HEK293 (cell line): ENCODE results near the gene CDIPT.

Experiments
- CTCF ChIA-PET: fragments of 350-600 bp; formaldehyde crosslinking; extraction: SDS; loops from one replicate; lab custom pipeline; 2021; ENCODE audit warnings: antibody characterized with exemption; lab: Yijun Ruan, JAX
- POLR2A ChIA-PET: fragments of 300-600 bp; formaldehyde crosslinking; extraction: SDS; loops from one replicate; lab custom pipeline; 2020; ENCODE audit warnings: antibody characterized with exemption, inconsistent platforms; lab: Yijun Ruan, JAX
- H3K27ac ChIP-seq: fragments of 200-500 bp; sonication (Bioruptor generic); 2 replicates; pipeline ENCODE4 v1.5.1; 2014; ENCODE audit warnings: low read depth, low read length, control low read depth, inconsistent platforms; ENCODE audit errors: extremely low read depth
- H3K36me3 ChIP-seq, 2 experiments: fragments of 200-500 bp in 1 of 2; sonication (Bioruptor generic) in 1 of 2; 1 replicate in 1 of 2; 2 replicates in 1 of 2; pipeline ENCODE4 v1.5.1; 2014 to 2017; ENCODE audit warnings: inconsistent platforms in 2 of 2, low read length in 2 of 2; ENCODE audit not compliant: control insufficient read depth in 2 of 2, insufficient read depth in 1 of 2
- H3K4me1 ChIP-seq: fragments of 200-500 bp; sonication (Bioruptor generic); 2 replicates; pipeline ENCODE4 v1.5.1; 2014; ENCODE audit warnings: mild to moderate bottlenecking, low read length, inconsistent platforms; ENCODE audit not compliant: control insufficient read depth, insufficient read depth
- H3K4me3 ChIP-seq: 2 replicates; pipeline ENCODE4 v1.5.1; 2011; ENCODE audit warnings: low read depth, mild to moderate bottlenecking, control low read depth, low read length, moderate library complexity
- H3K9me3 ChIP-seq: fragments of 200-500 bp; sonication (Bioruptor generic); 2 replicates; pipeline ENCODE4 v1.5.1; 2014; ENCODE audit warnings: low read depth, low read length, inconsistent platforms; ENCODE audit not compliant: control insufficient read depth, insufficient read depth
- BCL11A ChIP-seq: fragments of 450-650 bp; formaldehyde crosslinking; IDR thresholded peaks from 2 replicates; pipeline ENCODE4 v1.5.1; 2016; ENCODE audit warnings: low read depth, missing biosample characterization, missing genetic modification characterization
- EGR2 ChIP-seq: fragments of 450-650 bp; formaldehyde crosslinking; IDR thresholded peaks from 2 replicates; pipeline ENCODE4 v1.5.1; 2016; ENCODE audit warnings: low read depth, missing biosample characterization, missing genetic modification characterization
- MEIS1 ChIP-seq: sonication (generic); formaldehyde crosslinking; IDR thresholded peaks from 2 replicates; pipeline ENCODE4 v1.8.1; 2022; ENCODE audit warnings: missing genetic modification reagents, mild to moderate bottlenecking, borderline replicate concordance
- OVOL3 ChIP-seq: fragments of 450-650 bp; formaldehyde crosslinking; IDR thresholded peaks from 2 replicates; pipeline ENCODE4 v1.5.1; 2016; ENCODE audit warnings: missing biosample characterization, missing genetic modification characterization
- ZFP37 ChIP-seq: fragments of 450-650 bp; formaldehyde crosslinking; IDR thresholded peaks from 2 replicates; pipeline ENCODE4 v1.5.1; 2016; ENCODE audit warnings: missing biosample characterization, missing genetic modification characterization
- ZNF138 ChIP-seq: fragments of 450-650 bp; formaldehyde crosslinking; IDR thresholded peaks from 2 replicates; pipeline ENCODE4 v1.5.1; 2016; ENCODE audit warnings: missing biosample characterization, missing genetic modification characterization, borderline replicate concordance
- ZNF16 ChIP-seq: fragments of 450-650 bp; formaldehyde crosslinking; IDR thresholded peaks from 2 replicates; pipeline ENCODE4 v1.5.1; 2016; ENCODE audit warnings: low read depth, missing biosample characterization, missing genetic modification characterization
- ZNF223 ChIP-seq: fragments of 450-650 bp; formaldehyde crosslinking; IDR thresholded peaks from 2 replicates; pipeline ENCODE4 v1.5.1; 2016; ENCODE audit warnings: missing biosample characterization, missing genetic modification characterization
- ZNF24 ChIP-seq: fragments of 450-650 bp; formaldehyde crosslinking; IDR thresholded peaks from 2 replicates; pipeline ENCODE4 v1.5.1; 2016; ENCODE audit warnings: missing biosample characterization, missing genetic modification characterization
- ZNF350 ChIP-seq: fragments of 450-650 bp; formaldehyde crosslinking; IDR thresholded peaks from 2 replicates; pipeline ENCODE4 v1.5.0; 2017; ENCODE audit warnings: missing biosample characterization, mild to moderate bottlenecking, missing genetic modification characterization
- ZNF549 ChIP-seq: fragments of 450-650 bp; IDR thresholded peaks from 2 replicates; pipeline ENCODE4 v1.5.1; 2018; ENCODE audit warnings: missing biosample characterization, missing genetic modification characterization, mild to moderate bottlenecking, inconsistent platforms, moderate library complexity
- ZNF677 ChIP-seq: fragments of 450-650 bp; IDR thresholded peaks from 2 replicates; pipeline ENCODE4 v1.5.0; 2018; ENCODE audit warnings: missing biosample characterization, mild to moderate bottlenecking, missing genetic modification characterization, moderate library complexity
- ZSCAN23 ChIP-seq: fragments of 450-650 bp; formaldehyde crosslinking; IDR thresholded peaks from 2 replicates; pipeline ENCODE4 v1.5.1; 2016; ENCODE audit warnings: missing biosample characterization, missing genetic modification characterization
- TF ChIP-seq, protein P1 (sequence below): fragments of 450-650 bp; formaldehyde crosslinking; IDR thresholded peaks from 2 replicates; pipeline ENCODE4 v1.5.1; 2016; ENCODE audit warnings: missing biosample characterization, missing genetic modification characterization
- TF ChIP-seq, protein P2 (sequence below): fragments of 450-650 bp; formaldehyde crosslinking; IDR thresholded peaks from 2 replicates; pipeline ENCODE4 v1.5.1; 2016; ENCODE audit warnings: missing biosample characterization, missing genetic modification characterization
- TF ChIP-seq, protein P3 (sequence below): fragments of 450-650 bp; formaldehyde crosslinking; IDR thresholded peaks from 2 replicates; pipeline ENCODE4 v1.5.1; 2016; ENCODE audit warnings: missing biosample characterization, missing genetic modification characterization
- TF ChIP-seq, protein P4 (sequence below): fragments of 450-650 bp; formaldehyde crosslinking; IDR thresholded peaks from 2 replicates; pipeline ENCODE4 v1.5.1; 2016; ENCODE audit warnings: missing biosample characterization, missing genetic modification characterization, low read depth
- TF ChIP-seq, protein P5 (sequence below): fragments of 450-650 bp; formaldehyde crosslinking; IDR thresholded peaks from 2 replicates; pipeline ENCODE4 v1.5.1; 2017; ENCODE audit warnings: missing biosample characterization, missing genetic modification characterization
- TF ChIP-seq, protein P6 (sequence below): fragments of 450-650 bp; IDR thresholded peaks from 2 replicates; pipeline ENCODE4 v1.5.1; 2018; ENCODE audit warnings: missing biosample characterization, missing genetic modification characterization
- TF ChIP-seq, protein P7 (sequence below): fragments of 450-650 bp; formaldehyde crosslinking; conservative IDR thresholded peaks from 2 replicates; pipeline ENCODE4 v1.5.1; 2016; ENCODE audit warnings: low read depth, missing biosample characterization, missing genetic modification characterization

The CDIPT gene

DNA sequence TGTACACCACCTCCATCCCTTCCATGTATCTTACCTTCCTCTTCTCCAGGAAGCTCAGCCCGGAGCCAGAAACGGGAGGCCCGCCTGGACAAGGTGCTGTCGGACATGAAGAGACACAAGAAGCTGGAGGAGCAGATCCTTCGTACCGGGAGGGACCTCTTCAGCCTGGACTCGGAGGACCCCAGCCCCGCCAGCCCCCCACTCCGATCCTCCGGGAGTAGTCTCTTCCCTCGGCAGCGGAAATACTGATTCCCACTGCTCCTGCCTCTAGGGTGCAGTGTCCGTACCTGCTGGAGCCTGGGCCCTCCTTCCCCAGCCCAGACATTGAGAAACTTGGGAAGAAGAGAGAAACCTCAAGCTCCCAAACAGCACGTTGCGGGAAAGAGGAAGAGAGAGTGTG is 43.5 kb downstream of the CDIPT start:
- CTCF ChIA-PET = interaction anchor here (0.6 to 7.2 kb wide), 9 partner anchors 11 to 1166 kb away, joined by 3 to 74 read pairs (median 4); partner anchors contain the start of gene HSD3B7
- H3K4me1 ChIP-seq = peaks cover 19% of the 10 kb centered on the region

More for the DNA sequence above, 43.5 kb downstream of the CDIPT start:
- Histone ChIP-seq H3K9me3 (no peaks in the 10 kb centered on the region), H3K36me3 (peaks cover 24 to 35% of the 10 kb centered on the region in 2 experiments), H3K27ac (no peak overlapping the region), H3K4me3 (no peak overlapping the region)
- POLR2A ChIA-PET = interaction anchor here (0.6 to 7.5 kb wide), 10 partner anchors 9 to 202 kb away, joined by 3 to 106 read pairs (median 6); partner anchors contain the start of genes ASPHD1, HIRIP3, MAZ and SEZ6L2
- TF ChIP-seq, protein P1, sequence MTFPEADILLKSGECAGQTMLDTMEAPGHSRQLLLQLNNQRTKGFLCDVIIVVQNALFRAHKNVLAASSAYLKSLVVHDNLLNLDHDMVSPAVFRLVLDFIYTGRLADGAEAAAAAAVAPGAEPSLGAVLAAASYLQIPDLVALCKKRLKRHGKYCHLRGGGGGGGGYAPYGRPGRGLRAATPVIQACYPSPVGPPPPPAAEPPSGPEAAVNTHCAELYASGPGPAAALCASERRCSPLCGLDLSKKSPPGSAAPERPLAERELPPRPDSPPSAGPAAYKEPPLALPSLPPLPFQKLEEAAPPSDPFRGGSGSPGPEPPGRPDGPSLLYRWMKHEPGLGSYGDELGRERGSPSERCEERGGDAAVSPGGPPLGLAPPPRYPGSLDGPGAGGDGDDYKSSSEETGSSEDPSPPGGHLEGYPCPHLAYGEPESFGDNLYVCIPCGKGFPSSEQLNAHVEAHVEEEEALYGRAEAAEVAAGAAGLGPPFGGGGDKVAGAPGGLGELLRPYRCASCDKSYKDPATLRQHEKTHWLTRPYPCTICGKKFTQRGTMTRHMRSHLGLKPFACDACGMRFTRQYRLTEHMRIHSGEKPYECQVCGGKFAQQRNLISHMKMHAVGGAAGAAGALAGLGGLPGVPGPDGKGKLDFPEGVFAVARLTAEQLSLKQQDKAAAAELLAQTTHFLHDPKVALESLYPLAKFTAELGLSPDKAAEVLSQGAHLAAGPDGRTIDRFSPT (tag by site-specific recombination) = no peak
- TF ChIP-seq, protein P2, sequence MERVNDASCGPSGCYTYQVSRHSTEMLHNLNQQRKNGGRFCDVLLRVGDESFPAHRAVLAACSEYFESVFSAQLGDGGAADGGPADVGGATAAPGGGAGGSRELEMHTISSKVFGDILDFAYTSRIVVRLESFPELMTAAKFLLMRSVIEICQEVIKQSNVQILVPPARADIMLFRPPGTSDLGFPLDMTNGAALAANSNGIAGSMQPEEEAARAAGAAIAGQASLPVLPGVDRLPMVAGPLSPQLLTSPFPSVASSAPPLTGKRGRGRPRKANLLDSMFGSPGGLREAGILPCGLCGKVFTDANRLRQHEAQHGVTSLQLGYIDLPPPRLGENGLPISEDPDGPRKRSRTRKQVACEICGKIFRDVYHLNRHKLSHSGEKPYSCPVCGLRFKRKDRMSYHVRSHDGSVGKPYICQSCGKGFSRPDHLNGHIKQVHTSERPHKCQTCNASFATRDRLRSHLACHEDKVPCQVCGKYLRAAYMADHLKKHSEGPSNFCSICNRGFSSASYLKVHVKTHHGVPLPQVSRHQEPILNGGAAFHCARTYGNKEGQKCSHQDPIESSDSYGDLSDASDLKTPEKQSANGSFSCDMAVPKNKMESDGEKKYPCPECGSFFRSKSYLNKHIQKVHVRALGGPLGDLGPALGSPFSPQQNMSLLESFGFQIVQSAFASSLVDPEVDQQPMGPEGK (tag by site-specific recombination) = no peak
- TF ChIP-seq ZNF223 (tag by site-specific recombination) (no peak), ZSCAN23 (tag by site-specific recombination) (no peak), EGR2 (tag by site-specific recombination) (no peak), OVOL3 (tag by site-specific recombination) (no peak), ZNF549 (tag by site-specific recombination) (no peak), ZNF138 (no peak), ZNF677 (tag by site-specific recombination) (no peak), ZFP37 (tag by site-specific recombination) (no peak), ZNF350 (tag by site-specific recombination) (no peak), ZNF24 (tag by site-specific recombination) (no peak), BCL11A (no peak), ZNF16 (no peak), MEIS1 (CRISPR knock-in tag) (no peak)
- TF ChIP-seq, protein P3, sequence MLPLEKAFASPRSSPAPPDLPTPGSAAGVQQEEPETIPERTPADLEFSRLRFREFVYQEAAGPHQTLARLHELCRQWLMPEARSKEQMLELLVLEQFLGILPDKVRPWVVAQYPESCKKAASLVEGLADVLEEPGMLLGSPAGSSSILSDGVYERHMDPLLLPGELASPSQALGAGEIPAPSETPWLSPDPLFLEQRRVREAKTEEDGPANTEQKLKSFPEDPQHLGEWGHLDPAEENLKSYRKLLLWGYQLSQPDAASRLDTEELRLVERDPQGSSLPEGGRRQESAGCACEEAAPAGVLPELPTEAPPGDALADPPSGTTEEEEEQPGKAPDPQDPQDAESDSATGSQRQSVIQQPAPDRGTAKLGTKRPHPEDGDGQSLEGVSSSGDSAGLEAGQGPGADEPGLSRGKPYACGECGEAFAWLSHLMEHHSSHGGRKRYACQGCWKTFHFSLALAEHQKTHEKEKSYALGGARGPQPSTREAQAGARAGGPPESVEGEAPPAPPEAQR (tag by site-specific recombination) = no peak
- TF ChIP-seq, protein P4, sequence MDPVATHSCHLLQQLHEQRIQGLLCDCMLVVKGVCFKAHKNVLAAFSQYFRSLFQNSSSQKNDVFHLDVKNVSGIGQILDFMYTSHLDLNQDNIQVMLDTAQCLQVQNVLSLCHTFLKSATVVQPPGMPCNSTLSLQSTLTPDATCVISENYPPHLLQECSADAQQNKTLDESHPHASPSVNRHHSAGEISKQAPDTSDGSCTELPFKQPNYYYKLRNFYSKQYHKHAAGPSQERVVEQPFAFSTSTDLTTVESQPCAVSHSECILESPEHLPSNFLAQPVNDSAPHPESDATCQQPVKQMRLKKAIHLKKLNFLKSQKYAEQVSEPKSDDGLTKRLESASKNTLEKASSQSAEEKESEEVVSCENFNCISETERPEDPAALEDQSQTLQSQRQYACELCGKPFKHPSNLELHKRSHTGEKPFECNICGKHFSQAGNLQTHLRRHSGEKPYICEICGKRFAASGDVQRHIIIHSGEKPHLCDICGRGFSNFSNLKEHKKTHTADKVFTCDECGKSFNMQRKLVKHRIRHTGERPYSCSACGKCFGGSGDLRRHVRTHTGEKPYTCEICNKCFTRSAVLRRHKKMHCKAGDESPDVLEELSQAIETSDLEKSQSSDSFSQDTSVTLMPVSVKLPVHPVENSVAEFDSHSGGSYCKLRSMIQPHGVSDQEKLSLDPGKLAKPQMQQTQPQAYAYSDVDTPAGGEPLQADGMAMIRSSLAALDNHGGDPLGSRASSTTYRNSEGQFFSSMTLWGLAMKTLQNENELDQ = no peak
- TF ChIP-seq, protein P5, sequence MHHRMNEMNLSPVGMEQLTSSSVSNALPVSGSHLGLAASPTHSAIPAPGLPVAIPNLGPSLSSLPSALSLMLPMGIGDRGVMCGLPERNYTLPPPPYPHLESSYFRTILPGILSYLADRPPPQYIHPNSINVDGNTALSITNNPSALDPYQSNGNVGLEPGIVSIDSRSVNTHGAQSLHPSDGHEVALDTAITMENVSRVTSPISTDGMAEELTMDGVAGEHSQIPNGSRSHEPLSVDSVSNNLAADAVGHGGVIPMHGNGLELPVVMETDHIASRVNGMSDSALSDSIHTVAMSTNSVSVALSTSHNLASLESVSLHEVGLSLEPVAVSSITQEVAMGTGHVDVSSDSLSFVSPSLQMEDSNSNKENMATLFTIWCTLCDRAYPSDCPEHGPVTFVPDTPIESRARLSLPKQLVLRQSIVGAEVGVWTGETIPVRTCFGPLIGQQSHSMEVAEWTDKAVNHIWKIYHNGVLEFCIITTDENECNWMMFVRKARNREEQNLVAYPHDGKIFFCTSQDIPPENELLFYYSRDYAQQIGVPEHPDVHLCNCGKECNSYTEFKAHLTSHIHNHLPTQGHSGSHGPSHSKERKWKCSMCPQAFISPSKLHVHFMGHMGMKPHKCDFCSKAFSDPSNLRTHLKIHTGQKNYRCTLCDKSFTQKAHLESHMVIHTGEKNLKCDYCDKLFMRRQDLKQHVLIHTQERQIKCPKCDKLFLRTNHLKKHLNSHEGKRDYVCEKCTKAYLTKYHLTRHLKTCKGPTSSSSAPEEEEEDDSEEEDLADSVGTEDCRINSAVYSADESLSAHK (tag by site-specific recombination) = no peak
- TF ChIP-seq, protein P6, sequence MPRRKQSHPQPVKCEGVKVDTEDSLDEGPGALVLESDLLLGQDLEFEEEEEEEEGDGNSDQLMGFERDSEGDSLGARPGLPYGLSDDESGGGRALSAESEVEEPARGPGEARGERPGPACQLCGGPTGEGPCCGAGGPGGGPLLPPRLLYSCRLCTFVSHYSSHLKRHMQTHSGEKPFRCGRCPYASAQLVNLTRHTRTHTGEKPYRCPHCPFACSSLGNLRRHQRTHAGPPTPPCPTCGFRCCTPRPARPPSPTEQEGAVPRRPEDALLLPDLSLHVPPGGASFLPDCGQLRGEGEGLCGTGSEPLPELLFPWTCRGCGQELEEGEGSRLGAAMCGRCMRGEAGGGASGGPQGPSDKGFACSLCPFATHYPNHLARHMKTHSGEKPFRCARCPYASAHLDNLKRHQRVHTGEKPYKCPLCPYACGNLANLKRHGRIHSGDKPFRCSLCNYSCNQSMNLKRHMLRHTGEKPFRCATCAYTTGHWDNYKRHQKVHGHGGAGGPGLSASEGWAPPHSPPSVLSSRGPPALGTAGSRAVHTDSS (tag by site-specific recombination) = no peak
- TF ChIP-seq, protein P7, sequence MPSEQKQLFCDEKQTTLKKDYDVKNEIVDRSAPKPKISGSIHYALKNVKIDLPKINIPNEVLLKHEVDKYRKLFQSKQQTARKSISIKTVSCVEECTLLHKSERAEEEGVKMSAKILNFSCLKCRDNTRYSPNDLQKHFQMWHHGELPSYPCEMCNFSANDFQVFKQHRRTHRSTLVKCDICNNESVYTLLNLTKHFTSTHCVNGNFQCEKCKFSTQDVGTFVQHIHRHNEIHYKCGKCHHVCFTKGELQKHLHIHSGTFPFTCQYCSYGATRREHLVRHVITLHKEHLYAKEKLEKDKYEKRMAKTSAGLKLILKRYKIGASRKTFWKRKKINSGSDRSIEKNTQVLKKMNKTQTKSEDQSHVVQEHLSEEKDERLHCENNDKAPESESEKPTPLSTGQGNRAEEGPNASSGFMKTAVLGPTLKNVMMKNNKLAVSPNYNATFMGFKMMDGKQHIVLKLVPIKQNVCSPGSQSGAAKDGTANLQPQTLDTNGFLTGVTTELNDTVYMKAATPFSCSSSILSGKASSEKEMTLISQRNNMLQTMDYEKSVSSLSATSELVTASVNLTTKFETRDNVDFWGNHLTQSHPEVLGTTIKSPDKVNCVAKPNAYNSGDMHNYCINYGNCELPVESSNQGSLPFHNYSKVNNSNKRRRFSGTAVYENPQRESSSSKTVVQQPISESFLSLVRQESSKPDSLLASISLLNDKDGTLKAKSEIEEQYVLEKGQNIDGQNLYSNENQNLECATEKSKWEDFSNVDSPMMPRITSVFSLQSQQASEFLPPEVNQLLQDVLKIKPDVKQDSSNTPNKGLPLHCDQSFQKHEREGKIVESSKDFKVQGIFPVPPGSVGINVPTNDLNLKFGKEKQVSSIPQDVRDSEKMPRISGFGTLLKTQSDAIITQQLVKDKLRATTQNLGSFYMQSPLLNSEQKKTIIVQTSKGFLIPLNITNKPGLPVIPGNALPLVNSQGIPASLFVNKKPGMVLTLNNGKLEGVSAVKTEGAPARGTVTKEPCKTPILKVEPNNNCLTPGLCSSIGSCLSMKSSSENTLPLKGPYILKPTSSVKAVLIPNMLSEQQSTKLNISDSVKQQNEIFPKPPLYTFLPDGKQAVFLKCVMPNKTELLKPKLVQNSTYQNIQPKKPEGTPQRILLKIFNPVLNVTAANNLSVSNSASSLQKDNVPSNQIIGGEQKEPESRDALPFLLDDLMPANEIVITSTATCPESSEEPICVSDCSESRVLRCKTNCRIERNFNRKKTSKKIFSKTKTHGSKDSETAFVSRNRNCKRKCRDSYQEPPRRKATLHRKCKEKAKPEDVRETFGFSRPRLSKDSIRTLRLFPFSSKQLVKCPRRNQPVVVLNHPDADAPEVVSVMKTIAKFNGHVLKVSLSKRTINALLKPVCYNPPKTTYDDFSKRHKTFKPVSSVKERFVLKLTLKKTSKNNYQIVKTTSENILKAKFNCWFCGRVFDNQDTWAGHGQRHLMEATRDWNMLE (tag by site-specific recombination) = no peak
